Right hindlimb (tissue), 1 donor: Measurements from ENCODE around the gene RELN.

Experiments used
- DNase-seq: peaks from one replicate; pipeline ENCODE4 v3.0.0-alpha.2; 2018

RELN gene

GRCh38 chr7:103989785-103990767, 618 bp upstream of the RELN start:
- peak; percentile 32 for DNase-seq

- no peak for DNase-seq
Observed at GRCh38 chr7:103988468-103989199, 824 bp downstream of the RELN start.

GRCh38 chr7:103987451-103987850, 2.0 kb downstream of the RELN start:
- DNase-seq = no peak

DNA sequence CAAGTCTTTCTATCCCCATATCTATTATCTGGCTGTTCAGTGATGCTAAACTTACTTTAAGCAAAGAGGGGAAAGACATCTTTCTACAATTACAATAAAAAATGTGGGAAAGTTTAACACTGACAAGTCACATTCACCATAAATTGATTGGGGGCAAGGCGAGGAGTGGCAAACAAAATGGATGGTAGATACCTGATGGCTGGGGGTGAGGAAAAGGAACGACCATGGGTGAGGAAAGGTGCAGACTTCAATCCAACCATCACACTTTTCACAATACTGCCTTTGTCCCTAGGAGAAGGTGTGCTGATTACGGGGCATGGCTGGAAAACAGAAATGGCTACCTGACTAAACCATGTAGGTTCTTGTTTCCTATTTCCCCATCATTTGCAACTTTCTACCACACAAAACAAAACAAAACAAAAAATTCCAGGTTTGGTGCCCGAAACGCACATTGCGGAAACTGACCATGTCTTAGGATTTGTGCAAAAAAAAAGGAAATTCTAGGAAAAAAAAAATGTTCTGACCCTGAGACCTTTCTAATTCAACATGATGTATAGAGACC, 3.8 kb downstream of the RELN start:
- no peak for DNase-seq

- no peak for DNase-seq
Observed at GRCh38 chr7:103984050-103984449, 5.4 kb downstream of the RELN start.

GRCh38 chr7:103983201-103983977, 6.1 kb downstream of the RELN start:
- DNase-seq = no peak

DNA sequence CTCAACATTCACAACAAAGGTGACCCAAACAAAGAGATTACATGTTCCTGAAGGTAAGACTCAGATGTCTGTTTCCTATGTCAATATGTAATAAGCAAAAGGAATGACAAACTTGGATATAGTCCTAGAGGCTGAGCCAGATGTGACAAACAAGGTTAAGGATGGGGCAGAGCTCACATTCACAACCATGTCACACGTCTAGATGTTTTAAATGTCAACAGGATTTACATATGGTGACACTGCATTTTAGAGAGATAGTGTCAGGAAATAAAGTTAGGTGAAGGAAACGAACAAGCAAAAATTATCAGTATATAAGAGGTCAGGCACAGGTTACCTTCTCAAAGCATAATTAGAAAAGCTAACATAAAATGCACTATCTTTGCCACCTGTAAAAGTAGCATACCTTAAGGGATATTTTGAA, 8.4 kb downstream of the RELN start:
- no peak for DNase-seq

DNA sequence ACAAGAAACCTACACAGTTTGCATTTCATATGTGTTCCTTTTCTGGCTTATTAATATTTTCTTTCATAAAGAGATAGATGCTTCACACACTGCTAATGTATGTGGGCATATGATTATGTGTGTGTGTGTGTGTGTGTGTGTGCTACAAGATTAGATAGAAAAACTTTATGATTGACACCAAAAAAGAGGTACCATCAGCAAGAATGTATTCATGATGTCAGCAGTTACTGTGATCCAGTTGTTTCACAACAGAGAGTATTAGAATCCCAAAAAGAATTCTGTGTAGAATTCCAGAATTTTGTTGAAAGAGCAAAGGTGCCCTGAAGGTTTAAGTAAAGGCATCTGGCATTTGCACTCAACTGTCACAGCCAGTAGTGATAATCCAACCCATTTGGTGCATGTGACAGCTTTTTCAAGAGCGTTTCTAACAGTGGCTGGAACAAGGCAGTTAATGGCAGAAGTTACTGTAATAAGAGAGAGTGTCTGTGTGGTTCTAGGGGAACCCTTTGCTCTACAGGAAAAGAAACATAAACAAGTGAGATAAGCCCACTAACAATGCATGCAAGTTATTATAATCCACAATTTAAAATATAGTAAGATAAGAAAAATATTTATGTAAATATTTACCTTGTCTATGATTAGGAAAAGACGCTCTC, 16.6 kb downstream of the RELN start:
- DNase-seq = no peak

- DNase-seq = no peak
Observed at GRCh38 chr7:103967401-103967800, 22.1 kb downstream of the RELN start.

- DNase-seq = no peak
Observed at GRCh38 chr7:103966593-103967277, 22.7 kb downstream of the RELN start.

DNA sequence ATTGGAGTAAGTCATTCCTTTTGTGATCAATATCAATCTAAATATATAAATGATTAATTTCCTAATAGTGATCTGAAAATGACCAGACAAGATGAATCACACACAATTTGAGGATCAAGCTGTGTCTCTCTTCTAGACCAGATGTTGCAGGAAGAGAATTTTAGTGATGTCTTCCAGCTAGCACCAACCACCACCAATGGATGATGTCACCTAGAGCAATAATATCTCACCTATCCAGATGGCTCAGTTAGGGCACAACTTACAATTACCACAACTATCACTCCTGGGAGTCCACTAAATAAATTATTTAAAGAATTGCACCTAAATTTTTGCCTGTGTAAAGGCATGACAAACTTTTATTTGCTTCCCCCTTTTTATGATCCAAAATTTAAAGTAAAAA, 25.2 kb downstream of the RELN start:
- no peak for DNase-seq

DNA sequence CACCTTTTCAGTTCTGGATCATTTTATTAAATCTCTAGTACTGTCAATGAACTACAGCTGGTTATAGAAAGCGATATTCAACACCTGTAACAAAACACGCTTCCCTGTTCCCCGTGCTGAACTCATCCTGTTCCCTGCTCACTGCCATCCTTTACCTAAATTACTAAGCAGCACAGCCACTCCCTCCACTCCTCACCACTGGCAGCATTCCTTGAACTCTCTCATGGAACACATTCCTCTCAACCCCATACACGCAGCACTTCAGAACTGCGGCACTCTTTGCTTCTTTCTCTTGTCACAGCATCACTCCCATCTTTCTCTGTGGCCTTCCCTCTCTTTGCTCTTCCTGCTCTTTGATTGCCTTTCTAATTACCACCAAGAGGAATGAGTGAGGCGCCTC, 27.4 kb downstream of the RELN start:
- no peak for DNase-seq

DNA sequence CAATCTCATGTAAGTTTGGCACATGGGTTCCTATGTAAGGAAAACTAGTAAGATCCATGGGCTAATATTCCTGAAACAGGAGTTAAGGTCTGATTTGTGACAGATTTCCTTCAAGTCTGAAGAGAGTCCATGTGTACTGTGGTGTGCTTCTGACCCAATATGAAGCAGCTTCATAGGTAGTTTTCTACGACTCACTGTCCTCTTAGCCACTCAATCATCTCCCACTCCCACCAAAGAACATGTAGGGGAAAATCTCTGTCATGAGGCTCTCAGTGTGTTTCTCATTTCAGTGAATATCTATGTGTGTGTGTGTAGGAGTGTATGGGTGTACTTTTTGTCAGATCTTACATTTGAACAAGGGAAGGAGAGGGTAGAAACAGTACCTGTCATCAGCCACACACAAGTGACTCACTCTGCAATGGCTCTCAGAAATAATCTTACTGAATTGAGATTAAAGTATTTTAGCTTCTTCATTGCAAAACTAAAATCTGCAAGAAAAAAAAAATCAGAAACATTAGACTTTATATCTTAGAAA, 31.1 kb downstream of the RELN start:
- no peak for DNase-seq

DNA sequence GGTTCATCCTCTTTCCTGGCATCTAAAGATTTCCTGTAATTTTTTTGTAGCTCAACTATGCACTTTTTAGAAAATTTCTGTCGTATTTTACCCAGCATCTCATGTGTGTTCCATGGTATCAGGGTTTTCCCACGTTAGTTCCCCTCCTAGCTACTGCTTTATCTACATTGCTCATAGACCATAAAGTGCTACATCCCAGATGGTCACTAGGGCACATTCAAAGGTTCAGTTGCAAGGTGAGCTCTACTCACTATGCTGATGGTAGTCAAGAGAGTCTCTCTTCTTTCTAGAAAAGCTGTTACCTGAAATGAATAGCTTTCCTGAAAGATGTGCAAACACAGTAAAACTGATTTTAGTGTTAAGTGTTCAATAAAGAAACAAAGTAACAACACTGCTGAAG, 33.5 kb downstream of the RELN start:
- DNase-seq = no peak

DNA sequence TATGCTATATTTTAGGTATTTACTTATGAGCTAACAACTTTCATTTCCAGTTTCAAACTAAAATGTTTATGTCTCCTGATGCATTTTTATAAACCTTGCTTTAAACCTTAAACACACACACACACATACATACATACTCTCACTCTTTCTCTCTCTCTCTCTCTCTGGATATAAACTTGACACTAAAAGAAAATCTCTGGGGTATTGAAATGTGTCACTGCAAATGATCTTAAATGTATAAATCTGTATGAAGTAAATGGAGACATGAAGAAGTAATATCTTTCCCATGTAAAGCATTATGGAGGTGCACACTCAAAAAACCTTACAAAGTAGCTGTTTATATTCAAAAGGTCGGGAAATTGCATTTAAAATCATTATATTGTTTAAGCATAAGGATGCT, 37.0 kb downstream of the RELN start:
- DNase-seq = no peak

- DNase-seq = no peak
Observed at GRCh38 chr7:103951311-103951710, 38.1 kb downstream of the RELN start.

GRCh38 chr7:103949374-103949773, 40.1 kb downstream of the RELN start:
- DNase-seq = no peak

DNA sequence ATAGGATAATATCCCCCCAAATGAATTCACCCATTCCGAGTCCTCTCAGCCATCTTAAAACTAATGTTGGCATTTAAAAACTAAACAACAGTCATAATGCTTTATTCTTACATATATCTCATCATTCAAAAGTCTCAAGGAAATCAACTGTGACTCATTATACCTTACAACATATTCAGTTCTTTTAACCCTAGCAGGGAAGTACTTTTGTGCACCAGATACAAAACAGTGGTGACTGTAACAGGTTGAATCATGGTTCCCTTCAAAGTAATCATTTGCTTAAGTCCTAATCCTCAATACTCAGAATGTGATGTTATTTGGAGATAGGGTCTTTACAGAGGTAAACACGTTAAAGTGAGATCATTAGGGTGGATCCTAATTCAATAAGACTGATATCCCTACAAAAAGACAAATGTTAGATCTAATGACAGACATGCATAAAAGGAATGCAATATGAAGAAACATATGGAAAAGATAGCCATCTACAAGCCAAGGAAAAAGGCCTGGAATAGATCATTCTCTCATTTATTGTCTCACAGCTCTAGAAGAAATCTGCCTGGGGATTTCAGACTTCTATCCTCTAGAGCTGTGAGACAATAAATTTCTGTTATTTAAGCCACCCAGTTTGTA, 42.3 kb downstream of the RELN start:
- no peak for DNase-seq

DNA sequence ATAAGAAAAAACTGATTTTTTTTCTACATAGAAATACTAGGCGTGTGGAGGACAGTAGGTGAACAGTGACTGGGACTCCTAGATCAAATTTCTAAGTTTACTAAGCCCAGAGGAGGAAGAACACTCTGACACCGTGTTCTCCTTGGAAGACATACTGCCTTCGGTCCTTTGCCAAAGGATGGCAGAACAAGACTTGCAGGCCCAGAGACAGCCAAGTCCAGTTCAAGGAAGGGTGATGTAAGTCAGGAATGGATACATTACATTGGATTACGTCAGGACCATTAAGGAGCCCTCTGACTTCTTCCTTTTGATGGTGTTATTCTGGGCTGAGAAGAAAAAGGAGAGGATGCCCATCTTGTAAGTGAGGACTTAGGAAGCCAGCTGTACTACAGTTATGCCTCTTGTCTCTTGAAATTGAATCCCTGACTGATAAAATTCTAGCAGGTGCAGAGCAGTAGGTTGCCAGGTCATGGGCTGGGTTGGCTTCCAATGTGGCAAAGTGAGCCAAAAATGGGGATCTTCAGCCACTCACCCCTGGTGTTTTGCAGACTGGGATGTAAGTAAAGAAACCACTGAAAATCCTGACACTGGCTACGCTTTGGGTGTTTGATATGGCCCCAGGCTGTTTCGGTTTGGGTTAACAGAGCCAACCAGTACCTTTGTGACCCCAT, 45.1 kb downstream of the RELN start:
- no peak for DNase-seq

GRCh38 chr7:103941976-103942375, 47.5 kb downstream of the RELN start:
- no peak for DNase-seq
